GM19324 (cell line): ENCODE data around the gene VAPB.

Source experiments
- ATAC-seq: cut with Tn5 transposase; IDR thresholded peaks from one replicate; pipeline ENCODE4 v1.9.1; 2021; ENCODE audit warnings: mild to moderate bottlenecking, moderate library complexity; ENCODE audit not compliant: unreplicated experiment, low FRiP score

The VAPB gene

GRCh38 chr20:58473453-58474425 lies 84.7 kb downstream of the VAPB start:
- no peak for ATAC-seq

DNA sequence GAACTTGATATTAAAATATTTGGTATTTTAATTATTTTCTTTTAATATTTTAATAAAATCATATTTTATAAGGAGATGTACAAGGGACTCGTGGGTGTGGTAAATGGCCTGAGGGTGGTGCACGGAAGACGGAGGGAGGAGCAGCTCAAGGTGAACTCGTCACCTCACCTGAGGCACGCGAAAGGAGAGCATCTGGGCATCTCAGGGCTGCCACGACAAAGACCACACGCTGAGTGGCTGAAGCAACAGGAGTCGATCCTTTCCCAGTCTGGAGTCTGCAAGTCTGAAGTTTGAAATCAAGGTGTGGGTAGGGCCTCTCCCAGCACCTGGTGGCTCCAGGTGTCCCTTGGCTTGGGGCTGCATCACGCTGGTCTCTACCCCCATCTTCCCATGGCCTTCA lies 86.4 kb downstream of the VAPB start:
- ATAC-seq = no peak

- ATAC-seq = no peak
Observed at GRCh38 chr20:58478141-58478805, 89.2 kb downstream of the VAPB start.

DNA sequence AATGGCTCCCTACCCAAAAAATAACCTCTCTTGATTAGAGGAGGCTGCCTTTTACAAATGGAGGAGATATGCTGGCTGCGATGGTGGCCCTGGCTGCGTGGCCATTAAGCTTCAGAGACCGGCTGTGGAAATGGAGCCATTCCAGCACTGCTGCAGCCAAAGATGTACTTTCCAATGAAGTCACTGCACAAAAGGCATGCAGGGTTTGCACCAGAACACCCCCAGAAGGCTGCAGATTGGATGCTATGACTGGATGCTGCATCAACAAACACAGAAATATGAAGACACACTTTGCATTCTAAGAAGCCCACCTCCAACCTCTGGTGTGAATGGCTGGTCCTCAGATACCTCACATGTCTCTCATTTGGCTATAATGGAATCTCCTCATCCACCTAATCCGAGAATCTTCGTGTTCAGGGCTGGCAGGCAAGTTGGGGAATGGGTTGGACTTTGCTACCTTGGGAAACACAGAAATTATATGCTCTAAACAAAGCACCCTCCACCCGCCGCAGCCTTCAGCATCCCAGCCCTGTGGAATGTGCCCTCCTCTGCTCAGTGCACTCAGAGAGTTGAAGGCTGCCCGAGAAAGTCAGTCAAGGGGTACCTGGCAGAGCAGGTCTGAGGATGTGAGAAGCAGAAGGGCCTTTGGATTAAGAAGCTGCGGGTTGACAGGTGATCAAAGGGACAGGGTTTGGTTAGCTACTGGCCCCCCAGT lies 90.9 kb downstream of the VAPB start:
- ATAC-seq = no peak

GRCh38 chr20:58480551-58481336 lies 91.7 kb downstream of the VAPB start:
- no peak for ATAC-seq

- no peak for ATAC-seq
Observed at GRCh38 chr20:58481481-58482021, 92.5 kb downstream of the VAPB start.

- ATAC-seq = no peak
Observed at GRCh38 chr20:58482416-58482815, 93.4 kb downstream of the VAPB start.

DNA sequence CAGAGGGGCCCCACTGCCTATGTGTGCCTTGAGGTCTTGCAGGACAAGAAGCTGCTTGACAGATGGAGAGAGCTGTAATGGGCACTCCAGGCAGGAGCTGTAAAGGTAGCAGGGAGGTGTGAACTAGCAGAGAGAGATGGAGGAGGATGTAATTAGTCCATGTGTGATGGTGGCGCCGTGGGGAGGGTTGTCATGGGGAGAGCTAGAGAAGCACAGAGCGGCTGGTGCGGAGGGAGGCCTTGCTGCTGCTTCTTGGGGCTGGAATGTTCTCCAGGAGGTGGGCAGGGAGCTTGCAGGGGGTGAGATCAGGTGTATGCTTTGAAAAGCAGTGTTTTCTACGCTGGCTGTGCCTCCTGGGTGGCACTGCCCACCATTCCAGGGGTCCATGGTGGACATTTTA lies 94.0 kb downstream of the VAPB start:
- no peak for ATAC-seq

DNA sequence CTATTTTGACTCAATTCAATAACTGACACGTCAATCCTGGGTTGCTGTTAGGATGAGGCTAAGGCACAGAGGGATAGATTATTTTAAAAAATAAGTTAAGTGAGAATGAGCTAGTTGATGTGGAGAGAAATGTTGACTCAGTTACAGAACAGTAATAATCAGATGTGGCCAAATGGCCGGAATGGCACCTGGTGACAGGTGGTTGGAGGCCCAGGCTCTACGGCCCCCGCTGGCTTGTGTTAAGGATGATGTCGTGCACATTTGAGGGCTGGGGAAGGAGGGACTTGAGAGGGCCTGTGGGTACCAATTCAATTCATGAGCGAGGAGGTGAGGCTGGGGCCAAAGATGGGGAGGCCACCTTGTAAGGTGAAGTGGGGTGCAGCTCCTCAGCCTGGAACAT lies 94.4 kb downstream of the VAPB start:
- no peak for ATAC-seq

- ATAC-seq = no peak
Observed at GRCh38 chr20:58485393-58485792, 96.4 kb downstream of the VAPB start.

DNA sequence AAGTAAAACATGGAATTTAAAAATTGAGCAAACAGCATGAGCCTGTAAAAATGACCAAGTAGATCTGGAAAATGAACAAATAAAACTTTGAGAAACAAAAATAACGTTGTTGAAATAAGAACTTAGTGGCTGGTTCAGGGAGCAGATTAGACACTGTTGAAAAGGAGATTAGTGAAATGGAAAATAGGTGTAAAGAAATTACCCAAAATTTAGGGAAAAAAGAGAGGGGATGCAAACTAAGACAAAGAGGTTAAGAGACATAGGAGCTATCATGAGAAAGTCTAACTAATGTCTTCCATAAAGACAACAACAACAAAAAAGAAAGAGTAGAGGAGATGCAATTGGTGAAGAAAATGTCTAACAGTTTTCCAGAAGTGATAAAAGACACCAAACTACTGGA lies 97.2 kb downstream of the VAPB start:
- ATAC-seq = no peak

DNA sequence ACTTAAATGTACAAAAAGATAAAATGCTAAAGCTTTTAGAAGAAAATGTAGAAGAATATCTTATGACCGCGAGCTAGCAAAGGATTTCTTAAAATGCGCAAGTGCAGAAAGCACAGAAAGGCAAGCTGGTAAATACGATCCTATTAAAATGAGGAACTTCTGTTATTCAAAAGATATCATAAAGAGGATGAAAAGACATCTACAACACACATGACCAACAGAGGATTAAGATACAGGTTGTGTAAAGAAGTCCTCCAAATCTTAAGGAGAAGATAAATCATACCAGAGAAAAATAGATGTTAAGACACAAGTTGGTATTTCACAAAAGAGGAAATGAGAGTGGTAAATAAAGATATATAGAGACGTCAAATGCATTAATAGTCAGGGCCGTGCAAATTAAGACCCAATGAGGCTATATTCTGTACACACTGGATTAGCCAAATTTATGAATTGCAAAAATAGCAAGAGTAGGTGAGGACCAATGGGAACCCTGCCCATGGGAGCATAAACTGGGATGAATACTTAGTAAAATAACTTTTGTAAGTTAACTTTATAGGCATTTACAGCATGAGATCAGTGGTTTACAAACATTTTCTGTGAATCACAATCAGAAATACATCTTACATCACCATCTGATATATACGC lies 103.2 kb downstream of the VAPB start:
- ATAC-seq = no peak

- ATAC-seq = no peak
Observed at GRCh38 chr20:58492795-58493524, 103.9 kb downstream of the VAPB start.

DNA sequence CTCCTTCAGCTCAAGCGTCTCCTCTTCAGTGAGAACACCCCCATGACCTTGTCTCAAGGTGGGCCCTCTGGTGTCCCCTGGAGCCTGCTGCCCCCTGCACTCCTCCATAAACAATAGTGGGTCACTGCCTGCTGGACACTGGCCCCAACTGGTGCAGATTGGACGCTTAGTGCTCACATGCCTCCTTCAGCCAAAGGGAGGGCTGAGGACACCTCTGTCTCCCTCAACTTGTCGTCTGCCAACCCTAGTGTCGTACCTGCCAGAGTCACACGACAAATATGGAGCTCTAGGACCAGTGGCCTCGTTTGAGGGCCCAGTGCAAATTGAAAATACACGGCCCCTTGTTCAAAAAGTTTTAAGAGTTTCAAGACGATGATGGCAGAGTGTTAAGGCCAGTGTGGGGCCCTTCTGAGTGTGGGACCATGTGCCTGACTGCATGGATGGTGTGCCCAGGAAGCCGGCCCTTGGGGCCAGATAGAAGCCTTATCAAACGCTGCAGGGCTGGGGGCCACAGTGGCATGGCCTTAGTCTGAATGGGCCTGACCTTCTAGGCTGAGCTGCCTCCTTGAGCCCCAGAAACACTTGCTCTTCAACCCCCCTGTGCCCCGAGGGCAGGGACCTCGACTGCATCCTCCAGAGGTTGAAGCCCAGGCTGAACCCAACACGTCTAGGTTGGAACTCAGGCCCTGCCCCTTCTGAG lies 106.0 kb downstream of the VAPB start:
- ATAC-seq = no peak

- ATAC-seq = no peak
Observed at GRCh38 chr20:58495623-58496428, 106.8 kb downstream of the VAPB start.

- no peak for ATAC-seq
Observed at GRCh38 chr20:58496429-58496769, 107.4 kb downstream of the VAPB start.

- no peak for ATAC-seq
Observed at GRCh38 chr20:58497076-58497641, 108.1 kb downstream of the VAPB start.
